HPDE6-E6E7 (cell line): Measurements from ENCODE around the gene DTNB.

Experiments
- DNase-seq: peaks from one replicate; pipeline ENCODE4 v3.0.0; 2011; ENCODE audit warnings: missing footprints; ENCODE audit errors: extremely low spot score

DTNB gene

GRCh38 chr2:25388491-25388890 is 284.9 kb downstream of the DTNB start:
- DNase-seq = no peak

GRCh38 chr2:25387876-25388449 is 285.4 kb downstream of the DTNB start:
- no peak for DNase-seq

DNA sequence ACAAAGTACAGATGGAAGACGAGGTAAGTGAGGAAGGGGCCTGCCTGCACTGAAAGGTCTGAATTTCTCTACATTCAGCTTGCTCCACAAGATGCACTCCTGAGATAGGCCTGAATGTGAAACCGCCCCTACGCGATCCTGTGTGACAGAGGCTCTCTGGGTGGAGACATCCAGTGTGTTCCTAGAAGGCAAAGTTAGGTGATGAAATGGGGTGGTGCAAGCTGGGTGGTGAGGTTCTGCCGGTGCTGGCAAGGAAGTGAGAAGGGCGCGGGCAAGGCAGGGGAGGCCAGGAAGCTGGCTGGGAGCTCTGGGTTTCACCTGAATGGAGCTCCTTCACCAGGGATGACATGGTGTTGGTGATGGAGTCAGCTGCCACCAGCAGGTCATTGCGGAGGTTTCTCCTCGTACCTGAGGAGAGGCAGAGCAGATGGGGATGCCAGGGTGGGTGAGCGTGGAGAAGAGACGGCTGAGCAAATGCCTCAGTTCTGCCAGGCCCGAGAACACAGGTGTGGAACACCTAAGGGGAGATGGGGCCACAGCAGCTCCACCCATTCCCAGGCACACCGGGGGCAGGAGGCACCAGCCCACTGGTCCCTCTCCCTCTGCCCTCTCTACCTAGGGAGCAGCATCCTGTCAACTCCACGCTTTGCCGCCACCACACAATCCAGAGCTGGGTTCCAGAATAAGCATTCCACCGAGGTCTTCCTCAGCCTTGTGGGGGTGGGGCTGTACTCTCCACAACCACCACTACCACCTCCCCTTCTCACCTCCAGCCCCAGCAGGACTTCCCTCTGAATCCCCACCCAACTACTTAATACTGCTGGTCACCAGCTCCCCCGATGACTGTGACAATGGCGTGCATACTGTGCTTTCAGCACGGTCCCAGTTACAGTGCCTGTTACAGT is 286.2 kb downstream of the DTNB start:
- DNase-seq = no peak

- no peak for DNase-seq
These were observed 287.5 kb downstream of the DTNB start for GRCh38 chr2:25385910-25386309.

DNA sequence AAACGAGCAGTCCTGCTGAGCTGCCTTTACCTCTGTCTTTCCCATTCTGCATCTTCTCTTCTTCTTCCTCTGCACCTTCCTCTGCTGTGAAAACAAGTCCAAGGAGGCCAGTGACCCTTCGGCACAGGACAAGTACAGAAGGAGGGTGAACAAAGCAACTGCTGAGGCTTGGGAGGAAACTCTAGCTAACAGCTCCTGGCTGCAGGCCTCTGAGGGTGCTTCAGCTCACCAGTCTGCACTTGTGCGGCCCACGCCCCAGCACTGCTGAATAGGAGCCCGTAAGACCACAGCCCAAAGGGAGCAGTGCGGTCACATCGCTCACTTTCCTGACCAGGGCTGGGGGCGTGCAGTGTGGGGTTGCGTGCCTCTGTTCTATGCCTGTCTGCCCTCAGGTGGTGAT is 289.6 kb downstream of the DTNB start:
- DNase-seq = no peak

GRCh38 chr2:25381502-25381901 is 291.9 kb downstream of the DTNB start:
- no peak for DNase-seq

DNA sequence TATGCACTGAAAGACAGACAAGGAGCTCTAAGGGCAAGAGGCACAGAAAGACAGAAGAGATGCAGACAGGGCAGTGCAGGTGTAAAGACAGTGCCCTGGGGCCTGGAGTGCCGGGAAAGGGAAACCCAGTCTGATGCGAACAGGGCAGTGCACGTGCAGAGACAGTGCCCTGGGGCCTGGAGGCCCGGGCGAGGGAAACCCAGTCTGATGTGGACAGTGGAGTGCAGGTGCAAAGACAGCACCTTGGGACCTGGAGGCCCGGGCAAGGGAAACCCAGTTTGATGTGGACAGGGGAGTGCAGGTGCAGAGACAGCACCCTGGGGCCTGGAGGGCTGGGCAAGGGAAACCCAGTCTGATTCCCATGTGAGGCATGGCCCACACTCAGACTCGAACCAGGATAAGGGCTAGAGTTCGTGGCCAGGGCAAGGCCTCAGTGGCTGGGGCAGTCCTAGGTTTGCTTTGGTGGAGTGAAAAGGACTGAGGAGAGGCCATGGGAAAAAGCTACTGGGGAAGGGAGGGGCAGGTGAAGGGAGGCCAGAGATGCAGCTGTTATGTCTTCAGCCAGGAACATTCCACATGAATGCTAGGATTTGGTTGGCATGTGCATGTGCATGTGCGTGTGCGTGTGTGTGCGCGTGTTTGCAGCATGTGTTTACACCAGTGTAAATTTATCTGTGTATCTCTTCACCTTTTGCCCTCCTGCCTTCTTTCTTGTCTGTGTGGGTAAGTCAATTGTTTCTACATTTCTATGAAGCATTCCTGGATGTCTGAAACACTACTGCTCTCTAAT is 292.6 kb downstream of the DTNB start:
- DNase-seq = no peak

GRCh38 chr2:25380023-25380422 is 293.4 kb downstream of the DTNB start:
- no peak for DNase-seq

DNA sequence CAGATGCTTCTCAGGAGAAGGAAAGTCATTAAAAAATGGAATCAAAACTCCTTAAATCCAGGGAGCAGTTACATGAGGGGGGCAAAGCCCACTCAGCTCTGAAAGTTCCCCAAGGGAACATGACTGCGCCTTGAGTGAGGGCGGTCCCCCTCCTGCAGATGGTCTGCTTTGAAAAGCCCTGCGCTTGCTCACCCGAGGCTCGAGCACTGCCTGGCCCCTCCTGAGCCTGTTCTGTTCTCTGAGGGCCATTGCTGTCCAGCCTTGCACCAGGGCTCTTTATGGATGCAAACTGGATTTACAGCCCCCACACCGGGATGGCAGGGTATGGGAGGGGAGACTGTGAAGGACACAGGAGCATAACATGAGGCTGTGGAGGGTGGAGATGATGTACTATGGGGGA is 293.8 kb downstream of the DTNB start:
- no peak for DNase-seq

GRCh38 chr2:25378731-25379490 is 294.5 kb downstream of the DTNB start:
- no peak for DNase-seq

GRCh38 chr2:25377822-25378421 is 295.5 kb downstream of the DTNB start:
- no peak for DNase-seq

GRCh38 chr2:25376750-25377621 is 296.4 kb downstream of the DTNB start:
- DNase-seq = peak; percentile 83

- DNase-seq = no peak
These were observed 297.3 kb downstream of the DTNB start for GRCh38 chr2:25375989-25376545.

DNA sequence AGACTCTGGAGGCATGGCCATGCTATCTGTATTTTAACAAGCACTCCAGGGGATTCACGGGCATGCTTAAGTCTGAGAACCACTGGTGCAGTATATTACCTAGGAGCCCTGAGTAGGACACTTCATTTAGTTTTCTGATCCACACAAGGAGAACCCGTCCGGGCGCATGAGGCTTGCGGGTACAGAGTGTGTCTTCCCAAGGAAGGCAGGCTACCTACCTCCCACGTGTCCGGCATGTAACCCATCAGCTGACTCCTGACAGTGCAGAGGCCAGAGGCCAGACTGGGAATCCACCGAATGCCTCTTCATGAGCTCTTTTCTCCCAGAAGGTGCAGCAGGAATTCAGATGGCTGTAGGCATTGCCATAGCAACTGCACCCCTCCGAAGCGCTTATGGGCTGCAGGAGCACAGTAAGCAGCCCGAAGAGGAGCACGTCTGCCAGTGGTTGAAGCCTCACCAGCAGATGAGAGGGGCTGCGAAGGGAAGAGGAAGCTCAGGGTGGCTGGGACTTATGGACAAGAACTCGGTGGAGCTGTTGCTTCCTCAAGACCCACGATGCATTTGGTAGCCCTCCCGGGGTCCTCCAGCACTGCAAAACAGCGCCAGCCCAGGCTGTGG is 297.9 kb downstream of the DTNB start:
- DNase-seq = no peak

GRCh38 chr2:25374827-25375226 is 298.6 kb downstream of the DTNB start:
- DNase-seq = no peak

DNA sequence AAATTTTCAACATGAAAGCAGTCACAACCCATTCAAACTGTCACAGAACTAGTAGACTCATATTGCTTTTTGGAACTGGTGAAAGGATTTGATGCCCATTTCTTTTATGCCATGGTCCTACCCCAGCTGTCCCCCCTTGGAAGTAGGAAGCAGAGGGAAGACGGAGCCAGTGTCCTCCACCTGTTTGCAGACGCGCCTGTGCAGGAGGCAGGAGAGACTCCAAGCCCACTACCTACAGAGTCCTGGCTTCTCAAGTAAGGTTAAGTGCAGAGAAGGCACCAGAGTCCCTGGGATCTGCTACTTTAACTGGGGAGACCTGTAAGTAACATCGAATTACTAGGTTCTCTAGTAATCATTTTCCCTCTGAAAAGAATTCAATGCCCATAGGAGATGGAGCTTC is 299.0 kb downstream of the DTNB start:
- no peak for DNase-seq

DNA sequence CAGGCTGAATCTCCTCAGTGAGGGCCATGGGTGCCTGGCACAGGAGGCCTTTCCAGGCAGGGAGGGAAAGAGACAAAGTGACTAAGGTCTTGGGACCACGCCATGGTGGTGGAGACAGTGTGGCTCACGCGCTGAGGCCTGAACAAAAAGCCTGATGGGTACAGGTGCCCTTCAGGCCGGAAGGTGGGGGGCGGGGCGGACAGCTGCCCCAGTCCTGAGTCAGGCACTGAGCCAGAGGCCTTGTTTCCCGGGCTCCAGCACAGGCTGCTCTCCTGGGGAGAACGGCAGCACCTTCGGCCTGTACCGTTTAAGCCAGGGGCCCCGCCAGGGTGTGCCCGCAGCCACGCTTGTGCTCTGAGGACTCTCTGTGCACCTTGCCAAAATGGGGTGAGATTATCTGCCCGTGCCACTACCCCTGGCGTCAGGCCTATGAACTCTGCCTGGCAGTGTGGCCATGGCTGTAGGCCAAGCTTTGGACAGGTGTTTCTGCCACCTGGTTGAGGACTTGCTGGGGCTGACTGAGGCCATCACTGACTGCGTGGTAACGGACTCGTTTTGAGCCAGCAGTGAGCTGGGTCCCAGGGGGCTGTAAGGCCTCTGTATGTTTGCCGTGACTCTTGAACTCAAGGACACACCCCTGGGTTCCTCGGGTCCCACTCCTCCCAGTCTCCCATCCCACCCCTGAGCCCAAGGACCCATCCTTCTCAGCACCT is 300.0 kb downstream of the DTNB start:
- DNase-seq = peak; percentile 28

- DNase-seq = no peak
These were observed 300.7 kb downstream of the DTNB start for GRCh38 chr2:25372405-25373268.
